NK-92 treated with Interleukin-12 subunit alpha and Interleukin-12 subunit beta, amount 100 ng/mL, for 24 hours (cell line): ENCODE data around the gene ISCU.
"Not testable (repeated sequence)": the region's sequence is repeated elsewhere in the genome, so short reads cannot be mapped to it uniquely, and the experiment has no call there.

Source experiments
- DNase-seq: peaks from one replicate; lab custom pipeline; 2025; lab: John Stamatoyannopoulos, UW

The ISCU gene

DNA sequence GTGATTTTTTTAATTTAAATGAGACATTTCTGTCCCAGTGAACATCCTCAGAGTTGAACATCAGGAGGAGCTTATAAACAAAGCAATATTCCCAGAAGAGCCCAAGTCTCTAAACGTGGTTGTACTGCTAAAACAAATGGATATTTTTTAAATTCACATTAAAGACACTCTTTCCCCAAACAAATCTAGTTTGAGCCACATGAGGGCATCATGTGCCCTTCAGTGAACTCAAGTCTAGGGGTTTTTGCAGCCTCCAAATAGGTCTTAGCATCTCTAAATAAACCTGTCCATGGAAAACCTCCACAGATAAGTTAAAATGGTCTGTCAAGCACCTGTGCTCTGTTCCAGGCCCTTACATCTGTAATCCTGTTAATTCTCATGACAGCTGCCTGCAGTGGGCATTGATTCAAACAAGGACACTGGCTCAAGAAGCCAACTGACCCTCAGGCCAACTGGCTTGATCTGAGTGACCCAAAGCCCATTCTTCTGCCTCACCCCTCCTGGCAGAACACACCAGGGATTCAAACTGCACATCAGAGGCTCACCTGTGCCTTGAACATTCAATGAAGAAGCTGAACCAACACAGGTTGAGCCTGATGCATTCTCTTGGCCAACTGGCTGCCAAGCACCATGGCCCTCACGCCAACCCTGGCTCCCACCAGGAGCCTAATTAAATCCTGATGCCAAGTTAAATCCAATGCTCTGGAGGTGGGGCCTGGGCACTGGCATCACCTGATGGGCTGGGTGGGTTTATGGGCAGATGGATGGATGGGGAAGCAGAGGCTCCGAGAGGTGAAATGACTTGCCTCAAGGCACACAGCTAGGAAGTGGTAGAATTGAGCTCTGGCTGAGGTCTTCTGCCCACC, 8.6 kb downstream of the ISCU start:
- DNase-seq: no peak

DNA sequence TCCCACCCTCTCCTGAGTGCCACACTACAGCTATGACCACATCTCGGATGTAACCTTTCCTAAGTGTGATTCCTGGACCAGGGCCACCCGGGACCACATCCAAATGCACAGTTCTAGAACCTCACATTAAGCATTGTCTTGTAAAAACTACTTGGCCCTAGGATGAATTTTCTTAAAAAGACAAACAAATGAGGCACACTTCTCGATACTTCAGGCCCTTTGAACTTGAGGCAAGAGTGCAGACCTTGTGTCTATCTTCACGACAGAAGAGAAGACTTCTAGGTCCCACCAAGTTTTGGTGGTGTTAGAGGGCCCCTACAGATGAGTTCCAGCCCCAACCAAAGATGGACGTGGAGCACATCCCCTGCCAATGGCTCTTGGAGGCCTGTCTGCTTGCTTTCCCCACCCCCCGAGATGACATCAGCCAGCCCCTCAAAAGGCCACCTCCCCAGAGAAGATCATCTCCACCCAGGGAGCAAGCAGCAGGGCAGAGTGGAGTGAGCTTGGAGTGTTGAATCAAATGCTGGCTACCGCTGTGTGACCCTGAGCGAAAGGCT, 9.3 kb downstream of the ISCU start:
- DNase-seq: no peak

- no peak for DNase-seq
These were observed 9.9 kb downstream of the ISCU start for GRCh38 chr12:108572166-108572790.

GRCh38 chr12:108573317-108573716, 10.9 kb downstream of the ISCU start:
- DNase-seq: no peak

GRCh38 chr12:108574276-108574675, 11.9 kb downstream of the ISCU start:
- not testable (repeated sequence) for DNase-seq

- no peak for DNase-seq
These were observed 13.0 kb downstream of the ISCU start for GRCh38 chr12:108575199-108575912.

DNA sequence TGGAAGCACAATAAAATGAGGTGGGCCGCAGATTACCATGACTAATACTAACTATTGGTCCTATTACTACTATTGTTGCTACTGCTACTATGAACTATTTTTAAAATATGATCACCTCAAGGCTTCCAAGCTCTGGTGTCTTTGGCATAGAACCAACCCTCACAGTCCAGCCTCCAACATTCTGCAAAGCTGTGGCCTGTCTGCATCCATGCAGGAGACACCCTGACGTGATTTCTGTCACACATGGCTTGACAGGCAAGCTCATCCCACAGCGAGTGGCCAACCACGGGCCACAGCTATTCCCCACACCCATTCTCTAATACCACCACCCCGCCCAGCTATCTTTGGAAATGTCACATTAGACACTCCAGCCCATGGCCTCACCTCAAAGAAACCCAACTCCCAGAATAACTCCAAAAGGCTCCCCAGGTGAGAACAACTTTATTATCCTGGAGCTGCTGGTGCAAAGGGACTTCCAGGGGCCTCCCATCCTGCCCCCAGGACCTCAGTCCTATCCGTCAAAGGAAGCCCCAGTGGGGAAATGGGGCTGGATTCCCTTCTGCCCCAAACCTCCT, 14.4 kb downstream of the ISCU start:
- no peak for DNase-seq

- no peak for DNase-seq
These were observed 15.1 kb downstream of the ISCU start for GRCh38 chr12:108577458-108577857.

- DNase-seq: no peak
These were observed 15.9 kb downstream of the ISCU start for GRCh38 chr12:108578264-108578663.

DNA sequence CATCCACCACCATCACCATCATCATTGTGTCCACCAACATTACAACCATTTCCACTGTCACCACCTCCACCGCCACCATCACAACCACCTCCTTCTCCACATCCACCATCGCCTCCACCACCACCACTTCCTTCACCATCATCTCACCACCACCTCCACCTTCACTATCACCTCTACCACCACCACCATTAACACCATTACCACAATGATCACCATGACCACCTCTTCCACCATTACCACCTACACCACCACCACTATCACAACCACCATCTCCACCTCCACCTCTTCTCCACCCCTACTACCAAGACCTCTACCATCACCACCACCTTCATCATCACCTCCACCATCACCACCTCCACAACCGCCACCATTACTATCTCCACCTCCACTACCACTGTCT, 16.4 kb downstream of the ISCU start:
- DNase-seq: no peak

DNA sequence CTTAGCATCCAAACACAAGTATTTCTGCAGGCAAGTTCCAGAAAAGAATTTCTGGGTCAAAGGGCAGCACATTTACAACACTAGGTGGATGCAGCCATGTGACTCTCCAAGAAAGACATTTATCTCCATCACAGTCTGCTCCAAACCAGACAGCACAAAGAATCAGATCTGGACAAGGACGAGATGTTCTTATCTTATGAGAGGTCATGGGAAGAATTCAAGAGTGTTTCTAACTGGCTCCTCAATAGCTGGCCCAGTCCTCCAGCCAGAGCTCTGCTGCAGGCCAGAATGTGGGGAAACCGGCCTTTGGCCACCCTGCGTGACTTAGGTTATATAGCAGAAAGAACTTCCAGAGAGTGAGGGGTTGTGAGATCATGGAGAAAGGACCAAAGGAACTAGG, 18.1 kb downstream of the ISCU start:
- DNase-seq: no peak

GRCh38 chr12:108581311-108582227, 19.2 kb downstream of the ISCU start:
- no peak for DNase-seq

DNA sequence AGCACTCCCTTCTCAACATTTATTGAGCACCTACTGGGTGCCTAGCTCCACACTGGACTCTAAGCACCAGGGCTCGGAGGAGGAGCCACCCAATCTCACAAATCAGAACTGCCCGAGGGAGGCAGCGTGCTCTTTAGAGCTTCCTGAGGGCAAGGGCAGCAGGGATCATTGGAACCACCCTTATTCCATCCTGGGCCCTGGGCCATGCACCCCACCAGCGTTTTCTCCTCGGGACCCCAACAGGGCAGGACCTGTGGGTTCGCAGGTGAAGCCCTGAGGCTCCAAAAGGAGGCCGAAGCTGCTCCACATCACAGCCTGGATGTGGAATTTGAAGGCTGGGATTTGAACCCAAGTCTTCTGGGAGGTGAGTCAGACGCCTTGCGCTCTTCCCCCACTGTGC, 20.1 kb downstream of the ISCU start:
- DNase-seq: no peak

- no peak for DNase-seq
These were observed 20.8 kb downstream of the ISCU start for GRCh38 chr12:108582978-108583770.

DNA sequence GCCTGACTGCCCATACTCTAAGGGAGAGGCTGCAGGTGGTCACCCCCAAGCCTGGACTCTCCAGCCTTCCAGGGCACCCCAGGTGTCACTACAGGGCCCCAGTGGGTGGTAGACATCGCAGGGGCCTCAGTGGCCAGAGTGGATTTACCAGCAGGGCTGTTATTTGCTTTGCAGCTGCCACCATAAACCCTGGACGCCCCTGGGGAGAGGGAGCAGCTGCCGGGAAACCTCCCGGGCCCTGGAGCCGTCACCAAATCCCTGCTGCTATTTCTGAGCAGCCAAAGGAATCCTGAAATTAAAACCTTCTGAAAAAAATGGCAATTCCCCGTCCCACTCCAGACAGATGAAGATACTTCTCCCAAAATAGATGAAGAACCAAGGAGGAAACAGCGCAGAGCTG, 21.6 kb downstream of the ISCU start:
- DNase-seq: no peak

DNA sequence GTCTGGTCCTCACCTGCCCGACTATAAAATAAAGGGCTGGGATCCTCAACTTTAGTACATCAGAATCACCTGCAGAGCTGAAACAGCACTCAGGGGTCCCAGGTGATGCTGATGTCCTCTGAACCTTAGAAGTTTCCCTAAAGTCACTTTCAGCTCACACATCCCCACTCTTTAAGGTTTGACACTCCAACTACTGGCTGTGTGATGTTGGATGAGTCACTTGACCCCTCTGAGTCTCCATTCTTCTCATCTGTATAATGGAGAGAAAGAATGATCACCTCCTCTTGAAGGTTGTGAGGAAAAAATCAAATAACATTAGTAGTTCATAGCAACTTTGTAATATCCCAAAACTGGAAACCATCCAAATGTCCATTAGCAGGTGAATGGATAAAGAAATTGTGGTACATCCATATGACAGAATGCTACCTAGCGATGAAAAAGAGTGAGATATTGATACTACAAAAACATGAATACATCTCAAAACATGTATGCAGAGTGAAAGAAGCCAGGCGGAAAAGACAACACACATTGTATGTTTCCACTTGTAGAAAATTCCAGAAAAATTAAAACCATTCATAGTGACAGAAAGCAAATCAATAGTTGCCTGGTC, 22.2 kb downstream of the ISCU start:
- DNase-seq: no peak

DNA sequence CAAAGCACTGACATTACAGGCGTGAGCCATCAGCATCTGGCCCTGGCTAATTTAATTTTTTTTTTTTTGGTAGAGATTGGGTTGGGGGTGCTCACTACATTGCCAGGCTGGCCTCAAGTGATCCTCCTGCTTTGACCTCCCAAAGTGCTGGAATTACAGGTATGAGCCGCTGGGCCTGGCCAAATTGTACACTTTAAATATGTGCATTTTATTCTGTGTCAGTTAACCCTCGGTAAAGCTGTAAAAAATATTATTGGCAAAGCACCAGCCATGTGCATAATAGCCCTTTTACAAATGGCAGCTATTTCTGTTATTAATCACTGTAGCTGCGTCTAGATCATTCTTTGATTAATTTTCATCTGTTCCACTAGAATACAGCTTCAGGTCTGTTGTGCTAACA, 23.5 kb downstream of the ISCU start:
- no peak for DNase-seq

- no peak for DNase-seq
These were observed 23.9 kb downstream of the ISCU start for GRCh38 chr12:108586306-108586705.

DNA sequence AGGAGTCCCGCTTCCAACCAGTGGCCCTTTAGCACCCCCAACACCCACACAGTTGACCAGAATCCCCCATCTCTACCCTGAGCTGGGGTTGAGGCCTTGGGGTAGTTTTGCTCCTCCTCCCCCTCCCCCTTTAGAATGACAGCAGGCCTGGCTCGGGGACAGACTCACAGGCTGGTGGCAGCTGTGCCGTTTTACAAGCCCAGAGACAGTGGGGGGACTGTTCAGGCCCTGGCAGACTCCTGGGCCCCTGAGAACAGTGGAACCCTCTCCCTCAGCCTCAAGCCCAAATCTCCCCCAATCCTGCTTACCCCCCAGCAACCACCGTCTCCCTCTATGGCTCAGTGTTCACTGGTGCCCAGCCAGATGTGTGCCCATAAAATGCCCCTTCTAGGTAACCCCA, 25.4 kb downstream of the ISCU start:
- DNase-seq: no peak
